Measurements from ENCODE around the gene MSANTD7.

Gene MSANTD7

GRCh38 chr10:14839305-14839695 lies 1.2 kb downstream of the MSANTD7 start:
- H2BK12ac ChIP-seq (ENCODE audit: low read length), result no peak overlapping the region
- H3K4me1 ChIP-seq (ENCODE audit: control insufficient read depth in 1 of 2, insufficient read depth in 2 of 2, low read length in 2 of 2), result peaks cover 3% of the 10 kb centered on the region in 2 experiments
- 100% methylated on average over 2 of the region's 14 CpGs for WGBS (ENCODE audit: extremely low coverage, insufficient coverage, insufficient read length)
- H3K23ac ChIP-seq (ENCODE audit: low read length), result no peak overlapping the region
- no peaks in the 10 kb centered on the region for H3K27me3 ChIP-seq (ENCODE audit: insufficient read depth, low read length)
- peak overlapping the region; percentile 85 for H3K4ac ChIP-seq (ENCODE audit: low read depth, low read length)
- peaks cover 2% of the 10 kb centered on the region for H3K9me3 ChIP-seq (ENCODE audit: insufficient read depth, low read depth, low read length)
- H3K4me2 ChIP-seq (ENCODE audit: low read length), result peak overlapping the region; percentile 93
- H2AK5ac ChIP-seq (ENCODE audit: low read length), result no peak overlapping the region
- DNase-seq, result peak; percentile 6 to 42
- H2AFZ ChIP-seq (ENCODE audit: insufficient read depth, low read length, poor library complexity), result no peak overlapping the region
- H3K79me1 ChIP-seq (ENCODE audit: low read length), result peaks cover 14% of the 10 kb centered on the region
- no peak overlapping the region for H4K12ac ChIP-seq (ENCODE audit: low read depth, low read length)
- peaks cover 15% of the 10 kb centered on the region for H3K79me2 ChIP-seq (ENCODE audit: control insufficient read depth, insufficient read depth, low read length, poor library complexity)
- H3K14ac ChIP-seq (ENCODE audit: low read length), result no peak overlapping the region
- H4K8ac ChIP-seq (ENCODE audit: low read depth, low read length), result no peak overlapping the region
- no peak overlapping the region for H2BK120ac ChIP-seq (ENCODE audit: insufficient read depth, low read length, poor library complexity)
- no peak overlapping the region for H4K91ac ChIP-seq (ENCODE audit: low read depth, low read length)
- H3K4me3 ChIP-seq (ENCODE audit: low read depth, low read length), result peak overlapping the region; percentile 100
- H2BK5ac ChIP-seq (ENCODE audit: low read depth, low read length, poor library complexity), result no peak overlapping the region
- H3K27ac ChIP-seq (ENCODE audit: low read depth, low read length), result no peak overlapping the region
- H3K18ac ChIP-seq (ENCODE audit: low read length), result no peak overlapping the region
- H3K9ac ChIP-seq (ENCODE audit: low read length), result no peak overlapping the region
- peaks cover 19 to 26% of the 10 kb centered on the region in 2 experiments for H3K36me3 ChIP-seq (ENCODE audit: control insufficient read depth in 1 of 2, insufficient read depth in 2 of 2, low read length in 2 of 2)

GRCh38 chr10:14840178-14840577 lies 2.1 kb downstream of the MSANTD7 start:
- Histone ChIP-seq H2BK120ac (ENCODE audit: insufficient read depth, low read length, poor library complexity) (no peak overlapping the region), H3K27ac (ENCODE audit: low read depth, low read length) (no peak overlapping the region), H2BK12ac (ENCODE audit: low read length) (no peak overlapping the region), H3K14ac (ENCODE audit: low read length) (no peak overlapping the region), H3K9me3 (ENCODE audit: insufficient read depth, low read depth, low read length) (peaks cover 2% of the 10 kb centered on the region), H2AFZ (ENCODE audit: insufficient read depth, low read length, poor library complexity) (no peak overlapping the region), H2BK5ac (ENCODE audit: low read depth, low read length, poor library complexity) (no peak overlapping the region), H3K9ac (ENCODE audit: low read length) (no peak overlapping the region), H4K91ac (ENCODE audit: low read depth, low read length) (no peak overlapping the region), H3K79me2 (ENCODE audit: control insufficient read depth, insufficient read depth, low read length, poor library complexity) (peaks cover 15% of the 10 kb centered on the region), H2AK5ac (ENCODE audit: low read length) (no peak overlapping the region), H3K18ac (ENCODE audit: low read length) (no peak overlapping the region), H4K8ac (ENCODE audit: low read depth, low read length) (no peak overlapping the region), H3K4me2 (ENCODE audit: low read length) (no peak overlapping the region), H3K4ac (ENCODE audit: low read depth, low read length) (no peak overlapping the region), H3K27me3 (ENCODE audit: insufficient read depth, low read length) (no peaks in the 10 kb centered on the region), H3K4me1 (ENCODE audit: control insufficient read depth in 1 of 2, insufficient read depth in 2 of 2, low read length in 2 of 2) (no peaks in the 10 kb centered on the region), H3K36me3 (ENCODE audit: control insufficient read depth in 1 of 2, insufficient read depth in 2 of 2, low read length in 2 of 2) (peaks cover 19 to 28% of the 10 kb centered on the region in 2 experiments), H3K4me3 (ENCODE audit: low read depth, low read length) (no peak overlapping the region), H3K23ac (ENCODE audit: low read length) (no peak overlapping the region), H3K79me1 (ENCODE audit: low read length) (peaks cover 14% of the 10 kb centered on the region), H4K12ac (ENCODE audit: low read depth, low read length) (no peak overlapping the region)
- no CpG with 5 or more reads among the region's 2 CpGs for WGBS (ENCODE audit: extremely low coverage, insufficient coverage, insufficient read length)
- no peak for DNase-seq

- no peak overlapping the region for H3K4me2 ChIP-seq (ENCODE audit: low read length)
- no peak overlapping the region for H3K4ac ChIP-seq (ENCODE audit: low read depth, low read length)
- no peak overlapping the region for H3K4me3 ChIP-seq (ENCODE audit: low read depth, low read length)
- H4K91ac ChIP-seq (ENCODE audit: low read depth, low read length), result no peak overlapping the region
- H3K27ac ChIP-seq (ENCODE audit: low read depth, low read length), result no peak overlapping the region
- no peak overlapping the region for H3K18ac ChIP-seq (ENCODE audit: low read length)
- WGBS (ENCODE audit: extremely low coverage, insufficient coverage, insufficient read length), result no CpG with 5 or more reads among the region's 15 CpGs
- H3K23ac ChIP-seq (ENCODE audit: low read length), result no peak overlapping the region
- no peaks in the 10 kb centered on the region for H3K4me1 ChIP-seq (ENCODE audit: control insufficient read depth in 1 of 2, insufficient read depth in 2 of 2, low read length in 2 of 2)
- H3K27me3 ChIP-seq (ENCODE audit: insufficient read depth, low read length), result no peaks in the 10 kb centered on the region
- no peak overlapping the region for H2BK5ac ChIP-seq (ENCODE audit: low read depth, low read length, poor library complexity)
- no peak overlapping the region for H2BK120ac ChIP-seq (ENCODE audit: insufficient read depth, low read length, poor library complexity)
- no peak overlapping the region for H2AK5ac ChIP-seq (ENCODE audit: low read length)
- peaks cover 1% of the 10 kb centered on the region for H3K9me3 ChIP-seq (ENCODE audit: insufficient read depth, low read depth, low read length)
- peaks cover 7% of the 10 kb centered on the region for H3K79me1 ChIP-seq (ENCODE audit: low read length)
- H3K9ac ChIP-seq (ENCODE audit: low read length), result no peak overlapping the region
- no peak overlapping the region for H2AFZ ChIP-seq (ENCODE audit: insufficient read depth, low read length, poor library complexity)
- DNase-seq, result no peak
- H3K36me3 ChIP-seq (ENCODE audit: control insufficient read depth in 1 of 2, insufficient read depth in 2 of 2, low read length in 2 of 2), result peaks cover 19 to 30% of the 10 kb centered on the region in 2 experiments
- no peak overlapping the region for H3K14ac ChIP-seq (ENCODE audit: low read length)
- H3K79me2 ChIP-seq (ENCODE audit: control insufficient read depth, insufficient read depth, low read length, poor library complexity), result peaks cover 7% of the 10 kb centered on the region
- H4K12ac ChIP-seq (ENCODE audit: low read depth, low read length), result no peak overlapping the region
- no peak overlapping the region for H2BK12ac ChIP-seq (ENCODE audit: low read length)
- H4K8ac ChIP-seq (ENCODE audit: low read depth, low read length), result no peak overlapping the region
Observed at GRCh38 chr10:14843327-14843988, 5.4 kb downstream of the MSANTD7 start.

GRCh38 chr10:14844948-14845347 lies 6.8 kb downstream of the MSANTD7 start:
- H2AK5ac ChIP-seq (ENCODE audit: low read length), result no peak overlapping the region
- no peak for DNase-seq
- no peaks in the 10 kb centered on the region for H3K79me1 ChIP-seq (ENCODE audit: low read length)
- H3K79me2 ChIP-seq (ENCODE audit: control insufficient read depth, insufficient read depth, low read length, poor library complexity), result no peaks in the 10 kb centered on the region
- no peaks in the 10 kb centered on the region for H3K27me3 ChIP-seq (ENCODE audit: insufficient read depth, low read length)
- H3K36me3 ChIP-seq (ENCODE audit: control insufficient read depth in 1 of 2, insufficient read depth in 2 of 2, low read length in 2 of 2), result peaks cover 19 to 32% of the 10 kb centered on the region in 2 experiments
- no peak overlapping the region for H2AFZ ChIP-seq (ENCODE audit: insufficient read depth, low read length, poor library complexity)
- H4K91ac ChIP-seq (ENCODE audit: low read depth, low read length), result no peak overlapping the region
- no peak overlapping the region for H3K9ac ChIP-seq (ENCODE audit: low read length)
- no peaks in the 10 kb centered on the region for H3K4me1 ChIP-seq (ENCODE audit: control insufficient read depth in 1 of 2, insufficient read depth in 2 of 2, low read length in 2 of 2)
- no peak overlapping the region for H2BK5ac ChIP-seq (ENCODE audit: low read depth, low read length, poor library complexity)
- no peak overlapping the region for H3K4me3 ChIP-seq (ENCODE audit: low read depth, low read length)
- no peak overlapping the region for H3K4ac ChIP-seq (ENCODE audit: low read depth, low read length)
- H2BK12ac ChIP-seq (ENCODE audit: low read length), result no peak overlapping the region
- H4K12ac ChIP-seq (ENCODE audit: low read depth, low read length), result no peak overlapping the region
- WGBS (ENCODE audit: extremely low coverage, insufficient coverage, insufficient read length), result no CpG with 5 or more reads among the region's 2 CpGs
- no peak overlapping the region for H3K18ac ChIP-seq (ENCODE audit: low read length)
- no peak overlapping the region for H4K8ac ChIP-seq (ENCODE audit: low read depth, low read length)
- no peak overlapping the region for H3K14ac ChIP-seq (ENCODE audit: low read length)
- H3K27ac ChIP-seq (ENCODE audit: low read depth, low read length), result no peak overlapping the region
- no peaks in the 10 kb centered on the region for H3K9me3 ChIP-seq (ENCODE audit: insufficient read depth, low read depth, low read length)
- H3K4me2 ChIP-seq (ENCODE audit: low read length), result no peak overlapping the region
- no peak overlapping the region for H2BK120ac ChIP-seq (ENCODE audit: insufficient read depth, low read length, poor library complexity)
- no peak overlapping the region for H3K23ac ChIP-seq (ENCODE audit: low read length)

All from trophoblast cell (in vitro differentiated cells and primary cell).